T-cell (primary cell): ENCODE data around the gene HERC3. TPM values are rescaled to one million over a fixed set of nuclear protein-coding genes. Genes with fewer than 3 reads are reported as not detected.
A peak's percentile ranks its signal among the peaks of the same experiment; 100 is the strongest.

Experiments
- ATAC-seq, 4 experiments: fragments of 200-7000 bp in 3 of 4; fragments of 150-1000 bp in 1 of 4; cut with Tn5 transposase; replicated peaks in 1 of 4; 1 replicate in 3 of 4; 2 replicates in 1 of 4; pipeline ENCODE4 v1.10.0; 2021; ENCODE audit warnings: moderate library complexity in 3 of 4, mild to moderate bottlenecking in 2 of 4, moderate number of reproducible peaks in 1 of 4
- CTCF ChIA-PET, 2 donors: fragments of 300-600 bp; sonication (Branson Sonifier 250); formaldehyde crosslinking; loops; one replicate each; lab custom pipeline; 2022; ENCODE audit warnings: antibody characterized with exemption in 2 of 2; lab: Charles Lee
- POLR2A ChIA-PET, 2 donors: fragments of 300-600 bp; sonication (Branson Sonifier 250); formaldehyde crosslinking; loops; one replicate each; lab custom pipeline; 2022; ENCODE audit warnings: antibody characterized with exemption in 2 of 2; lab: Charles Lee
- DNase-seq, 35 experiments: peaks; one replicate each; pipeline versions ENCODE4 v3.0.0 to v3.0.0-alpha.2; 2013 to 2023
- H3K27ac ChIP-seq: one replicate; pipeline ENCODE4 v1.5.1; 2013; ENCODE audit warnings: low read length
- H3K27me3 ChIP-seq, 2 experiments: replicated peaks in 1 of 2; 1 replicate in 1 of 2; 2 replicates in 1 of 2; pipeline versions ENCODE4 v1.6.1 to v1.7.0; 2013; ENCODE audit warnings: low read length in 1 of 2, mixed read lengths in 1 of 2; ENCODE audit not compliant: control insufficient read depth in 2 of 2, insufficient read depth in 2 of 2; ENCODE audit errors: extremely low read depth in 1 of 2
- H3K36me3 ChIP-seq, 2 donors: 1 replicate in 1 of 2; 2 replicates in 1 of 2; pipeline versions ENCODE4 v1.6.1 to v1.7.0; 2013; ENCODE audit warnings: low read length in 1 of 2; ENCODE audit not compliant: control insufficient read depth in 2 of 2, insufficient read depth in 1 of 2; ENCODE audit errors: extremely low read depth in 1 of 2
- H3K4me1 ChIP-seq, 2 experiments: 1 replicate in 1 of 2; 2 replicates in 1 of 2; pipeline versions ENCODE4 v1.6.1 to v1.7.0; 2013; ENCODE audit warnings: low read length in 2 of 2, mixed read lengths in 1 of 2; ENCODE audit not compliant: insufficient read depth in 2 of 2, control insufficient read depth in 1 of 2; ENCODE audit errors: extremely low read depth in 1 of 2
- H3K4me3 ChIP-seq, 2 donors: 1 replicate in 1 of 2; 2 replicates in 1 of 2; pipeline versions ENCODE4 v1.5.1 to v1.7.0; 2013; ENCODE audit warnings: mild to moderate bottlenecking in 2 of 2, low read length in 1 of 2, moderate library complexity in 1 of 2; ENCODE audit not compliant: control insufficient read depth in 1 of 2; ENCODE audit errors: extremely low read depth in 1 of 2
- H3K9me3 ChIP-seq: 2 replicates; pipeline ENCODE4 v1.7.0; 2013
- H3K27ac Mint-ChIP-seq, 2 donors: one replicate each; pipeline ENCODE4 v1.8.0; 2020 to 2021; ENCODE audit warnings: mild to moderate bottlenecking in 2 of 2, mixed read lengths in 2 of 2
- H3K27me3 Mint-ChIP-seq, 2 donors: one replicate each; pipeline ENCODE4 v1.8.0; 2021 to 2022; ENCODE audit warnings: mixed read lengths in 2 of 2
- H3K36me3 Mint-ChIP-seq: one replicate; pipeline ENCODE4 v1.8.0; 2021; ENCODE audit warnings: mixed read lengths
- H3K4me1 Mint-ChIP-seq, 3 donors: one replicate each; pipeline ENCODE4 v1.8.0; 2020 to 2022; ENCODE audit warnings: mixed read lengths in 3 of 3, mild to moderate bottlenecking in 1 of 3
- H3K4me3 Mint-ChIP-seq, 3 donors: one replicate each; pipeline ENCODE4 v1.8.0; 2020 to 2022; ENCODE audit warnings: mild to moderate bottlenecking in 3 of 3, mixed read lengths in 3 of 3, moderate library complexity in 3 of 3
- H3K9me3 Mint-ChIP-seq, 3 donors: one replicate each; pipeline ENCODE4 v1.8.0; 2020 to 2022; ENCODE audit warnings: mixed read lengths in 3 of 3
- WGBS: methylation state at CpG from one replicate; pipeline ENCODE4 v1.1.5; 2013; ENCODE audit warnings: missing lambda C conversion rate; ENCODE audit not compliant: insufficient coverage; 5-methylcytosine and 5-hydroxymethylcytosine counted together
- total RNA-seq, 35 experiments: library from RNA in 6 of 35; stranded (reverse) in 6 of 35; fragments of 120-200 nt in 1 of 35; gene quantifications; one replicate each; pipeline versions ENCODE4 v1.2.1 to v1.2.4 and lab custom pipeline; 2013 to 2026

Gene HERC3
- total RNA-seq, 5 donors from 2014 or later (not counting 1 experiment from before 2014, with no cell fraction given): 68.4 to 91.5 (median 73.6) TPM

GRCh38 chr4:88734403-88734949 lies 142.2 kb downstream of the HERC3 start:
- no peaks in the 10 kb centered on the region for H3K9me3 ChIP-seq

GRCh38 chr4:88735564-88735963 lies 143.3 kb downstream of the HERC3 start:
- no peaks in the 10 kb centered on the region for H3K9me3 Mint-ChIP-seq
- H3K27me3 ChIP-seq: no peaks in the 10 kb centered on the region
- no peak overlapping the region for H3K4me3 Mint-ChIP-seq
- H3K36me3 Mint-ChIP-seq: peaks cover 7% of the 10 kb centered on the region
- H3K27me3 Mint-ChIP-seq: no peaks in the 10 kb centered on the region
- H3K27ac ChIP-seq: no peak overlapping the region
- H3K27ac Mint-ChIP-seq: no peak overlapping the region
- ChIA-PET POLR2A (interaction anchor here (0.5 to 0.9 kb wide), 3 partner anchors 9 to 451 kb away, joined by 3 to 8 read pairs (median 3); partner anchors contain the start of gene PPM1K (in 1 of the 2)), CTCF (interaction anchor here (0.6 to 0.7 kb wide), 2 partner anchors 465 to 571 kb away, joined by 3 read pairs; no protein-coding TSS in a partner anchor)
- H3K36me3 ChIP-seq: no peaks in the 10 kb centered on the region
- ATAC-seq (no peak), DNase-seq (no peak)
- H3K4me3 ChIP-seq: no peak overlapping the region
- no CpG with 5 or more reads among the region's 1 CpG for WGBS
- peaks cover 24 to 31% (median 25%) of the 10 kb centered on the region in 3 donors for H3K4me1 Mint-ChIP-seq
- H3K4me1 ChIP-seq: peaks cover 5 to 11% of the 10 kb centered on the region in 2 experiments
- H3K9me3 ChIP-seq: no peaks in the 10 kb centered on the region

More at GRCh38 chr4:88734403-88734949, 142.2 kb downstream of the HERC3 start:
- Mint-ChIP-seq H3K4me1 (peaks cover 23 to 24% (median 23%) of the 10 kb centered on the region in 3 donors), H3K9me3 (no peaks in the 10 kb centered on the region), H3K36me3 (peaks cover 7% of the 10 kb centered on the region), H3K27me3 (no peaks in the 10 kb centered on the region), H3K27ac (peak overlapping the region in 1 of 2 donors; percentile 11), H3K4me3 (no peak overlapping the region)
- Histone ChIP-seq H3K4me3 (no peak overlapping the region), H3K36me3 (peaks cover 0 to 3% of the 10 kb centered on the region in 2 donors), H3K4me1 (peaks cover 5 to 11% of the 10 kb centered on the region in 2 experiments), H3K27ac (no peak overlapping the region), H3K27me3 (no peaks in the 10 kb centered on the region)
- ChIA-PET POLR2A (no interaction called here), CTCF (interaction anchor here in 1 of 2 donors (0.6 kb wide), 1 partner anchor 289 kb away, joined by 3 read pairs; no protein-coding TSS in a partner anchor)
- ATAC-seq (no peak), DNase-seq (no peak)
- WGBS: 83% methylated on average over 3 of the region's 3 CpGs

- Mint-ChIP-seq H3K4me1 (peaks cover 24 to 32% (median 25%) of the 10 kb centered on the region in 3 donors), H3K27ac (peak overlapping the region in 1 of 2 donors; percentile 32), H3K36me3 (peaks cover 4% of the 10 kb centered on the region), H3K27me3 (no peaks in the 10 kb centered on the region), H3K9me3 (no peaks in the 10 kb centered on the region), H3K4me3 (peak overlapping the region in 1 of 3 donors; percentile 67)
- CTCF ChIA-PET: interaction anchor here (0.5 to 0.6 kb wide), 2 partner anchors 206 to 534 kb away, joined by 3 read pairs; no protein-coding TSS in a partner anchor
- no peak for DNase-seq
- Histone ChIP-seq H3K4me1 (peaks cover 5 to 11% of the 10 kb centered on the region in 2 experiments), H3K27me3 (no peaks in the 10 kb centered on the region), H3K4me3 (no peak overlapping the region), H3K27ac (no peak overlapping the region), H3K9me3 (no peaks in the 10 kb centered on the region), H3K36me3 (no peaks in the 10 kb centered on the region)
- ATAC-seq: no peak
- POLR2A ChIA-PET: interaction anchor here (0.7 to 0.9 kb wide), 2 partner anchors 54 to 1363 kb away, joined by 3 read pairs; no protein-coding TSS in a partner anchor
- no CpG with 5 or more reads among the region's 3 CpGs for WGBS
Measured at GRCh38 chr4:88736264-88736663, 144.0 kb downstream of the HERC3 start.

- peak overlapping the region; percentile 57 to 79 for H3K27ac Mint-ChIP-seq
- H3K36me3 Mint-ChIP-seq: no peaks in the 10 kb centered on the region
- peak in 34 of 35 experiments; percentile 8 to 65 (median 32) for DNase-seq
- Histone ChIP-seq H3K9me3 (no peaks in the 10 kb centered on the region), H3K4me1 (peaks cover 5 to 11% of the 10 kb centered on the region in 2 experiments), H3K36me3 (no peaks in the 10 kb centered on the region), H3K4me3 (no peak overlapping the region), H3K27ac (no peak overlapping the region), H3K27me3 (no peaks in the 10 kb centered on the region)
- peaks cover 24 to 32% (median 25%) of the 10 kb centered on the region in 3 donors for H3K4me1 Mint-ChIP-seq
- WGBS: 48% methylated on average over 4 of the region's 14 CpGs
- ChIA-PET POLR2A (interaction anchor here in 1 of 2 donors (0.7 kb wide), 1 partner anchor 1364 kb away, joined by 3 read pairs; no protein-coding TSS in a partner anchor), CTCF (no interaction called here)
- peak overlapping the region; percentile 56 to 67 (median 59) for H3K4me3 Mint-ChIP-seq
- no peaks in the 10 kb centered on the region for H3K9me3 Mint-ChIP-seq
- peak; percentile 77 to 95 (median 90) for ATAC-seq
- no peaks in the 10 kb centered on the region for H3K27me3 Mint-ChIP-seq
Measured at GRCh38 chr4:88737307-88737941, 145.1 kb downstream of the HERC3 start.

GRCh38 chr4:88738180-88738579 lies 145.9 kb downstream of the HERC3 start:
- H3K36me3 Mint-ChIP-seq: peaks cover 5% of the 10 kb centered on the region
- DNase-seq: no peak
- ChIA-PET POLR2A (no interaction called here), CTCF (interaction anchor here in 1 of 2 donors (0.5 kb wide), 1 partner anchor 211 kb away, joined by 4 read pairs; no protein-coding TSS in a partner anchor)
- Histone ChIP-seq H3K27ac (no peak overlapping the region), H3K9me3 (no peaks in the 10 kb centered on the region), H3K27me3 (no peaks in the 10 kb centered on the region), H3K4me1 (peaks cover 5 to 11% of the 10 kb centered on the region in 2 experiments), H3K36me3 (no peaks in the 10 kb centered on the region), H3K4me3 (no peak overlapping the region)
- peaks cover 24 to 32% (median 25%) of the 10 kb centered on the region in 3 donors for H3K4me1 Mint-ChIP-seq
- peak overlapping the region; percentile 57 to 79 for H3K27ac Mint-ChIP-seq
- H3K27me3 Mint-ChIP-seq: no peaks in the 10 kb centered on the region
- peak overlapping the region; percentile 56 to 67 (median 59) for H3K4me3 Mint-ChIP-seq
- no peaks in the 10 kb centered on the region for H3K9me3 Mint-ChIP-seq
- 100% methylated on average over 2 of the region's 4 CpGs for WGBS
- ATAC-seq: no peak

- ChIA-PET POLR2A (no interaction called here), CTCF (interaction anchor here in 1 of 2 donors (0.6 kb wide), 1 partner anchor 649 kb away, joined by 3 read pairs; no protein-coding TSS in a partner anchor)
- DNase-seq (no peak), ATAC-seq (no peak)
- H3K4me3 Mint-ChIP-seq: no peak overlapping the region
- no peak overlapping the region for H3K27ac ChIP-seq
- H3K4me1 ChIP-seq: peaks cover 5 to 11% of the 10 kb centered on the region in 2 experiments
- H3K4me1 Mint-ChIP-seq: peaks cover 14 to 23% (median 17%) of the 10 kb centered on the region in 3 donors
- H3K4me3 ChIP-seq: no peak overlapping the region
- peaks cover 26% of the 10 kb centered on the region for H3K36me3 Mint-ChIP-seq
- no peaks in the 10 kb centered on the region for H3K9me3 Mint-ChIP-seq
- H3K36me3 ChIP-seq: peaks cover 0 to 2% of the 10 kb centered on the region in 2 donors
- no peaks in the 10 kb centered on the region for H3K27me3 ChIP-seq
- no peak overlapping the region for H3K27ac Mint-ChIP-seq
- WGBS: 20% methylated on average over 1 of the region's 2 CpGs
- H3K27me3 Mint-ChIP-seq: no peaks in the 10 kb centered on the region
- no peaks in the 10 kb centered on the region for H3K9me3 ChIP-seq
Measured at GRCh38 chr4:88742561-88742960, 150.3 kb downstream of the HERC3 start.
